ENCODE results near the gene C21orf91. TPM values are rescaled to one million over a fixed set of nuclear protein-coding genes. Genes with fewer than 3 reads are reported as not detected.

The C21orf91 gene
- total RNA-seq, 4 donors from 2014 or later, result 3.6 to 14.2 (median 9.5) TPM

DNA sequence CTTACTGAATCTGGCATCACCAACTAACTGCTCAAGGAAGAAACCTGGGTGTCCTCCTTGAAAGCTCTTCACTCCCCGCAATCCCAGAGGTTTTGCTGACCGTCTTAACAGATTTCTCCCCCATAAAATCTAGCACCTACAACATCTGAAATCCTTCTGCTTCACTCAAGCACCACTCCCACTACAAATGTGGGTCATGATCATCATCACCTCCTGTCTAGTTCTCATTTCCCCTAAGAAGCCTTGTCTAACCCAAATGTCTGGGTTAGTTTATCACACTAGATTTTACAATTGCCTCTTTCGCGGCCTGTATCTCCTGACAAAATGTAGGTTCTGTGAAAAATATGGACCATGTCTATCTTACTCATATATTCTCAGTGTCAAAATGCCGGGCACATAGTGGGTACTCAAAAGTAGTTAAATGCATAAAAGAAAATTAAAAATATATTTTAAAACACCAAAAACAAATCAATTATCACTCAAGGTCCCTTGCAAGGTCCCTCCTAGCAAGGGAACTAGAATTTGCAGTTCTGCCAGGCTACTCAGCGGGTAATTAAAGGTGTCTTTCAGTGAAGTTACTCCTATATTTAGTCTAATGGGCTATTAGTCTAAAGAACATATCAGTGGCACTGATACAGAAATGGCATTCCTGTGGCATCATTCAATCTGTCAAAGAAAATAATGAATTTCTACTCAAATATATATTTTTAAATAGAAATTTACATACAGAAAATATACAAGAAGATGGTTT is 19.6 kb downstream of the C21orf91 start:
- 96% methylated on average over 6 of the region's 6 CpGs for WGBS, 2 donors
- peaks cover 0 to 23% (median 0%) of the 10 kb centered on the region in 3 donors for H3K36me3 ChIP-seq
- no peak for TF ChIP-seq POLR2A (IDR thresholded peaks at IDR 0.05)
- TF ChIP-seq, protein P1, sequence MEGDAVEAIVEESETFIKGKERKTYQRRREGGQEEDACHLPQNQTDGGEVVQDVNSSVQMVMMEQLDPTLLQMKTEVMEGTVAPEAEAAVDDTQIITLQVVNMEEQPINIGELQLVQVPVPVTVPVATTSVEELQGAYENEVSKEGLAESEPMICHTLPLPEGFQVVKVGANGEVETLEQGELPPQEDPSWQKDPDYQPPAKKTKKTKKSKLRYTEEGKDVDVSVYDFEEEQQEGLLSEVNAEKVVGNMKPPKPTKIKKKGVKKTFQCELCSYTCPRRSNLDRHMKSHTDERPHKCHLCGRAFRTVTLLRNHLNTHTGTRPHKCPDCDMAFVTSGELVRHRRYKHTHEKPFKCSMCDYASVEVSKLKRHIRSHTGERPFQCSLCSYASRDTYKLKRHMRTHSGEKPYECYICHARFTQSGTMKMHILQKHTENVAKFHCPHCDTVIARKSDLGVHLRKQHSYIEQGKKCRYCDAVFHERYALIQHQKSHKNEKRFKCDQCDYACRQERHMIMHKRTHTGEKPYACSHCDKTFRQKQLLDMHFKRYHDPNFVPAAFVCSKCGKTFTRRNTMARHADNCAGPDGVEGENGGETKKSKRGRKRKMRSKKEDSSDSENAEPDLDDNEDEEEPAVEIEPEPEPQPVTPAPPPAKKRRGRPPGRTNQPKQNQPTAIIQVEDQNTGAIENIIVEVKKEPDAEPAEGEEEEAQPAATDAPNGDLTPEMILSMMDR (IDR thresholded peaks at IDR 0.05), result no peak

DNA sequence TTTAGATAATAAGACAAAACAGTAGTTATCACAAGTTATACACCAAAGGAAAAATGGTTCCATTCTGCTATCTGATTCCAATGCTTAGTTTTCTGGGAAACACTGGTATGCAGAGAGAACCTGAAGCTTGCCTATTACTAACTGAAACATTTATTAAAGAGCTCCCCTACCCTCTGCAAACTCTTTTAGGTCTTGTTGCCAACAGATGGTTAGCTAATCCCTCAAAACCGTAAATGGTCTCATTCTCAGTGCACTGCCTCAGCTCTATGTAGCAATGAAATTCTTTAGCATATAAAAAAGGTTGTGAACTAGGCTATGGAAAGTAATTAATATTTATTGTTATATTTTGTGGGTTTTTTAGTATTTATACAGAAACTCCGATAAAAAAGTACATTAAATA is 20.4 kb downstream of the C21orf91 start:
- TF ChIP-seq EP300 (IDR thresholded peaks at IDR 0.05), result no peak
- TF ChIP-seq, protein P1 (IDR thresholded peaks at IDR 0.05), result no peak
- no peak for TF ChIP-seq POLR2A (IDR thresholded peaks at IDR 0.05)
- H3K27ac ChIP-seq, result no peak overlapping the region
- H3K4me1 ChIP-seq, result peaks cover 0 to 43% (median 0%) of the 10 kb centered on the region in 4 donors
- 58 to 62% methylated on average over 2 of the region's 2 CpGs for WGBS, 2 donors
- peaks cover 0 to 4% (median 0%) of the 10 kb centered on the region in 4 donors for H3K9me3 ChIP-seq
- no peaks in the 10 kb centered on the region for H3K27me3 ChIP-seq
- H3K36me3 ChIP-seq, result peaks cover 0 to 18% (median 0%) of the 10 kb centered on the region in 3 donors
- no peak for DNase-seq (ENCODE audit: low spot score in 2 of 2)
- no peak overlapping the region for H3K4me3 ChIP-seq

More for the DNA sequence above, 19.6 kb downstream of the C21orf91 start:
- Histone ChIP-seq H3K27ac (no peak overlapping the region), H3K4me1 (peaks cover 0 to 45% (median 0%) of the 10 kb centered on the region in 4 donors), H3K27me3 (no peaks in the 10 kb centered on the region), H3K9me3 (peaks cover 0 to 4% (median 0%) of the 10 kb centered on the region in 4 donors), H3K4me3 (no peak overlapping the region)
- no peak for DNase-seq (ENCODE audit: low spot score in 2 of 2)

DNA sequence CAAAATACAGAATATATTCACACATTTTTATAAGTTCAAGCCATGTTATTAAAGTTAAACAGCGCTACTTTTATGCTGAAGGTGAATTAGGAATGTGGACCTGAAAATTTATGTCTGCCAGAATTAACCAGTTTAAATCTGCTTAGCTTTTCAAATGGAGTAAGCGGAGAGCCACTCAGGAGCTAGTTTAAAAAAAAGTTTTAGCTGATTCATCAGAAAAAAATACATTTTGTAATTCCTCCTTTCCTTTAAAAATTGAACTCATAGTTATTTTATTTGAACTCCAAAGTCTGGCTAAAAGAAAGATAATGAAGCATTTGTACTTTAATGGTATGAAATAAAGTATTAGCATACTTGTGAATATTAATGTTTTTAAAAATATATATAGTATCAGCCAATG is 21.2 kb downstream of the C21orf91 start:
- no peak overlapping the region for H3K4me3 ChIP-seq
- WGBS, 2 donors, result 90 to 91% methylated on average over 2 of the region's 2 CpGs
- TF ChIP-seq EP300 (IDR thresholded peaks at IDR 0.05) (no peak), POLR2A (IDR thresholded peaks at IDR 0.05) (no peak)
- TF ChIP-seq, protein P1 (IDR thresholded peaks at IDR 0.05), result no peak
- H3K36me3 ChIP-seq, result peaks cover 0 to 17% (median 0%) of the 10 kb centered on the region in 3 donors
- peaks cover 0 to 4% (median 0%) of the 10 kb centered on the region in 4 donors for H3K9me3 ChIP-seq
- no peak for DNase-seq (ENCODE audit: low spot score in 2 of 2)
- no peak overlapping the region for H3K27ac ChIP-seq
- peaks cover 0 to 48% (median 0%) of the 10 kb centered on the region in 4 donors for H3K4me1 ChIP-seq
- no peaks in the 10 kb centered on the region for H3K27me3 ChIP-seq

DNA sequence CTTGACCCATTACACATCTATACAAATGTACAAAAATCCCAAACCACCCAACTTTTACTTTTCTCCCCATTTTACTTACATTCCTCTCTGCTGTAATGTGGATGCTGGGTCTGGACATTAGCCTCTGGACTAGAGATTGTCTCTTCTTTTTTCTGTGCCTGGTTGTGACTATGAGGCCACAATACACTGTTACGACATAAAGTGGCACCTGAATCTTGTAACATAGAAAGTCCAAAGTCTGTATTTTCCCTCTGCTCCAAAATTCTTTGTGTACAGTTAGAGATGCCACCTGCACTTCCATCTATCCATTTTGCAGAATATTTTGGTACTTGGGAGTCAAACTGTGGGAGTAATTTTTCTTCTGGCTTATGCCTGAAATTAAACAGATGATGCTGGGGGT is 22.7 kb downstream of the C21orf91 start:
- TF ChIP-seq, protein P1 (IDR thresholded peaks at IDR 0.05), result no peak
- no peak for TF ChIP-seq EP300 (IDR thresholded peaks at IDR 0.05)
- no peak for TF ChIP-seq POLR2A (IDR thresholded peaks at IDR 0.05)
- WGBS, 2 donors, result 100% methylated on average over 1 of the region's 1 CpG

DNA sequence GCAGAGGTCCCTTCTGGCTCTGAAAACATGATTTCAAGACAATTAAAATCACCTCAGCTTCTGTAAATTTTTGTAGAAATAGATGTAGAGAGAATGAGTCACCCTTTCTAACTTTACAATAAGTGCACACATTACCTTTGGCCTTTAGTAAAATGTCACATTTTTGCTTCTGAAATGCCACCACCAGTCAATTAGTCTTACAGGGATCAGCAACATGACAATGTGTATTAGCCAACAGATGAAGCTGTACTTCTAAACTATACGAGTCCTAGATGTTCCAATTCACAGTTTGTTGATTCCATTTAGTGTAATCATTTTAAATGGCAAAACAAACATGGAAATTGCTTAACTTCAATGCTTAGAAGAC is 23.1 kb downstream of the C21orf91 start:
- 66 to 70% methylated on average over 1 of the region's 1 CpG for WGBS, 2 donors
- no peak for TF ChIP-seq POLR2A (IDR thresholded peaks at IDR 0.05)
- no peak for TF ChIP-seq EP300 (IDR thresholded peaks at IDR 0.05)
- Histone ChIP-seq H3K4me1 (peaks cover 0 to 48% (median 0%) of the 10 kb centered on the region in 4 donors), H3K4me3 (no peak overlapping the region), H3K36me3 (peaks cover 0 to 10% (median 0%) of the 10 kb centered on the region in 3 donors), H3K9me3 (peaks cover 0 to 2% (median 0%) of the 10 kb centered on the region in 4 donors), H3K27me3 (no peaks in the 10 kb centered on the region), H3K27ac (no peak overlapping the region)
- DNase-seq (ENCODE audit: low spot score in 2 of 2), result no peak

More for the DNA sequence above, 22.7 kb downstream of the C21orf91 start:
- Histone ChIP-seq H3K27ac (no peak overlapping the region), H3K36me3 (peaks cover 0 to 10% (median 0%) of the 10 kb centered on the region in 3 donors), H3K4me3 (no peak overlapping the region), H3K9me3 (peaks cover 0 to 4% (median 0%) of the 10 kb centered on the region in 4 donors), H3K27me3 (no peaks in the 10 kb centered on the region), H3K4me1 (peaks cover 0 to 48% (median 0%) of the 10 kb centered on the region in 4 donors)
- DNase-seq (ENCODE audit: low spot score in 2 of 2), result no peak

Data from tibial nerve (tissue), 4 donors.